C4-2B (cell line): ENCODE results near the gene PKD2.

Experiments
- ZFX ChIP-seq: fragments of 450-650 bp; IDR thresholded peaks from 2 replicates; pipeline ENCODE4 v1.6.1; 2017
- TF ChIP-seq, protein P1 (sequence below): fragments of 450-650 bp; conservative IDR thresholded peaks from 2 replicates; pipeline ENCODE4 v1.5.1; 2017; ENCODE audit warnings: mild to moderate bottlenecking

DNA sequence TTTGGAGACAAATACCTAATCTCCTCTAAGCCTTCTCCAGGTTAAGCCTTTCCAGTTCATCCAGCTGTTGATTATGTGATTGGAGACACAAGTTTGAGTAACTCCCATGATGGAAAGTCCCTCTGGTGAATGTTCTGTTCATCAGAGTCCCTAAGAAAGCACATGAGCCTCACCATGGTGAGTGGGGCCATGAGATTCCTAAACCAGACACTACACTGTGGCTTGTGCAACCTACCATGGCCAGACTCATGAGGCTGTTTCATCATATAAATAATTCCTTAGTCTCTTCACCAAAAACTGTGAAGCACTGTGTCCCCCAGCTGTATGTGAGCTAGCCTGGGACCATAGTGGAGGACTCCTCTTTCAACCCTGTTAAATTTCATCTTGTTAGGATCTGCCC, 14.4 kb downstream of the PKD2 start:
- TF ChIP-seq, protein P1, sequence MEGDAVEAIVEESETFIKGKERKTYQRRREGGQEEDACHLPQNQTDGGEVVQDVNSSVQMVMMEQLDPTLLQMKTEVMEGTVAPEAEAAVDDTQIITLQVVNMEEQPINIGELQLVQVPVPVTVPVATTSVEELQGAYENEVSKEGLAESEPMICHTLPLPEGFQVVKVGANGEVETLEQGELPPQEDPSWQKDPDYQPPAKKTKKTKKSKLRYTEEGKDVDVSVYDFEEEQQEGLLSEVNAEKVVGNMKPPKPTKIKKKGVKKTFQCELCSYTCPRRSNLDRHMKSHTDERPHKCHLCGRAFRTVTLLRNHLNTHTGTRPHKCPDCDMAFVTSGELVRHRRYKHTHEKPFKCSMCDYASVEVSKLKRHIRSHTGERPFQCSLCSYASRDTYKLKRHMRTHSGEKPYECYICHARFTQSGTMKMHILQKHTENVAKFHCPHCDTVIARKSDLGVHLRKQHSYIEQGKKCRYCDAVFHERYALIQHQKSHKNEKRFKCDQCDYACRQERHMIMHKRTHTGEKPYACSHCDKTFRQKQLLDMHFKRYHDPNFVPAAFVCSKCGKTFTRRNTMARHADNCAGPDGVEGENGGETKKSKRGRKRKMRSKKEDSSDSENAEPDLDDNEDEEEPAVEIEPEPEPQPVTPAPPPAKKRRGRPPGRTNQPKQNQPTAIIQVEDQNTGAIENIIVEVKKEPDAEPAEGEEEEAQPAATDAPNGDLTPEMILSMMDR = no peak
- no peak for TF ChIP-seq ZFX
